H1 (cell line): ENCODE data around the gene GPM6B. TPM values are rescaled to one million over a fixed set of nuclear protein-coding genes. Genes with fewer than 3 reads are reported as not detected.

Source experiments
- CTCF ChIA-PET: fragments of 300-600 bp; sonication (Branson Sonifier 250); formaldehyde crosslinking; loops from one replicate; lab custom pipeline; 2021; ENCODE audit not compliant: partially characterized antibody; lab: Charles Lee
- POLR2A ChIA-PET: fragments of 300-600 bp; sonication (Branson Sonifier 250); formaldehyde crosslinking; loops from one replicate; lab custom pipeline; 2021; ENCODE audit warnings: inconsistent platforms; ENCODE audit not compliant: partially characterized antibody; lab: Charles Lee
- DNase-seq, 2 experiments: peaks; one replicate each; pipeline versions ENCODE4 v3.0.0 to v3.0.0-alpha.2; 2010 to 2022; ENCODE audit warnings: low spot score in 2 of 2, low read depth in 1 of 2, mixed read lengths in 1 of 2
- FAIRE-seq: peaks from 2 replicates; lab custom pipeline; 2011; peaks lifted over from hg19 to GRCh38; lab: Jason Lieb, UNC
- H2AFZ ChIP-seq: 2 replicates; pipeline ENCODE4 v1.8.1; 2012; ENCODE audit warnings: low read length, inconsistent platforms
- H2AK5ac ChIP-seq: 2 replicates; pipeline ENCODE4 v1.6.1; 2013; ENCODE audit warnings: low read depth, low read length
- H2BK120ac ChIP-seq: replicated peaks from 2 replicates; pipeline ENCODE3; 2013; ENCODE audit warnings: low read depth, low read length, inconsistent platforms
- H2BK12ac ChIP-seq: 2 replicates; pipeline ENCODE4 v1.6.1; 2013; ENCODE audit warnings: low read depth, low read length
- H2BK15ac ChIP-seq: 2 replicates; pipeline ENCODE4 v1.6.1; 2013; ENCODE audit warnings: low read length
- H2BK20ac ChIP-seq: 2 replicates; pipeline ENCODE4 v1.6.1; 2013; ENCODE audit warnings: low read length
- H2BK5ac ChIP-seq: 2 replicates; pipeline ENCODE4 v1.6.1; 2013; ENCODE audit warnings: low read depth, low read length
- H3K14ac ChIP-seq: 2 replicates; pipeline ENCODE4 v1.6.1; 2013; ENCODE audit warnings: inconsistent platforms; ENCODE audit not compliant: insufficient read length
- H3K18ac ChIP-seq: 2 replicates; pipeline ENCODE4 v1.6.1; 2013; ENCODE audit warnings: low read length; ENCODE audit errors: extremely low read depth
- H3K23ac ChIP-seq: 2 replicates; pipeline ENCODE4 v1.6.1; 2013; ENCODE audit warnings: inconsistent platforms; ENCODE audit not compliant: insufficient read length
- H3K23me2 ChIP-seq: 2 replicates; pipeline ENCODE4 v1.6.1; 2013; ENCODE audit warnings: low read depth, low read length
- H3K27ac ChIP-seq: 2 replicates; pipeline ENCODE4 v1.6.1; 2011; ENCODE audit warnings: low read depth, low read length, inconsistent platforms
- H3K27me3 ChIP-seq, 4 experiments: replicated peaks in 1 of 4; 1 replicate in 1 of 4; 2 replicates in 3 of 4; pipeline versions ENCODE4 v1.6.1 to v1.8.1; 2011 to 2013; ENCODE audit warnings: low read length in 3 of 4, mild to moderate bottlenecking in 3 of 4, inconsistent platforms in 2 of 4, mixed read lengths in 2 of 4, moderate library complexity in 1 of 4; ENCODE audit not compliant: control insufficient read depth in 3 of 4, insufficient read depth in 3 of 4; ENCODE audit errors: extremely low read depth in 1 of 4
- H3K36me3 ChIP-seq, 4 experiments: 2 replicates each; pipeline versions ENCODE4 v1.6.1 to v1.8.1; 2011 to 2013; ENCODE audit warnings: mild to moderate bottlenecking in 4 of 4, low read length in 3 of 4, moderate library complexity in 2 of 4, control low read depth in 1 of 4, inconsistent platforms in 1 of 4; ENCODE audit not compliant: insufficient read depth in 4 of 4, control insufficient read depth in 2 of 4
- H3K4ac ChIP-seq: replicated peaks from 2 replicates; pipeline ENCODE3; 2013; ENCODE audit warnings: low read length, low read depth, mixed read lengths, inconsistent platforms; ENCODE audit not compliant: insufficient read length
- H3K4me1 ChIP-seq, 4 experiments: replicated peaks in 1 of 4; 1 replicate in 1 of 4; 2 replicates in 3 of 4; pipeline versions ENCODE4 v1.6.1 to v1.8.1; 2011 to 2013; ENCODE audit warnings: low read length in 3 of 4, inconsistent platforms in 2 of 4, mixed read lengths in 1 of 4; ENCODE audit not compliant: insufficient read depth in 4 of 4, control insufficient read depth in 3 of 4
- H3K4me2 ChIP-seq, 2 experiments: 2 replicates each; pipeline versions ENCODE4 v1.6.1 to v1.8.1; 2011 to 2013; ENCODE audit warnings: low read depth in 2 of 2, low read length in 2 of 2, control low read depth in 1 of 2, inconsistent platforms in 1 of 2, mild to moderate bottlenecking in 1 of 2; ENCODE audit not compliant: insufficient read depth in 1 of 2
- H3K4me3 ChIP-seq, 4 experiments: fragments of 200-600, 300-600 bp in 1 of 4; sonication (generic), shearing (Covaris generic), sonication (Bioruptor Twin) in 1 of 4; 2 replicates each; pipeline versions ENCODE4 v1.5.1 to v1.8.1; 2011 to 2016; ENCODE audit warnings: low read length in 4 of 4, low read depth in 3 of 4, control low read depth in 2 of 4, inconsistent platforms in 2 of 4, mild to moderate bottlenecking in 2 of 4, mixed read lengths in 1 of 4, moderate library complexity in 1 of 4; ENCODE audit not compliant: insufficient read depth in 2 of 4; ENCODE audit errors: extremely low read depth in 1 of 4
- H3K56ac ChIP-seq: replicated peaks from 2 replicates; pipeline ENCODE3; 2013; ENCODE audit warnings: low read depth, mild to moderate bottlenecking, mixed read lengths, low read length, inconsistent platforms; ENCODE audit not compliant: insufficient read length
- H3K79me1 ChIP-seq: 2 replicates; pipeline ENCODE4 v1.6.1; 2013; ENCODE audit warnings: low read depth, low read length, control low read depth
- H3K79me2 ChIP-seq, 2 experiments: 2 replicates each; pipeline versions ENCODE4 v1.6.1 to v1.8.1; 2012 to 2013; ENCODE audit warnings: low read length in 2 of 2, mild to moderate bottlenecking in 2 of 2, inconsistent platforms in 1 of 2; ENCODE audit not compliant: insufficient read depth in 2 of 2, control insufficient read depth in 1 of 2
- H3K9ac ChIP-seq, 4 experiments: replicated peaks in 1 of 4; 1 replicate in 1 of 4; 2 replicates in 3 of 4; pipeline versions ENCODE4 v1.6.1 to v1.8.1; 2011 to 2013; ENCODE audit warnings: low read depth in 3 of 4, low read length in 3 of 4, control low read depth in 2 of 4, mild to moderate bottlenecking in 2 of 4, moderate library complexity in 2 of 4, inconsistent platforms in 1 of 4; ENCODE audit errors: extremely low read depth in 1 of 4
- H3K9me3 ChIP-seq, 2 experiments: 2 replicates each; pipeline versions ENCODE4 v1.6.1 to v1.8.1; 2012 to 2013; ENCODE audit warnings: mild to moderate bottlenecking in 2 of 2, moderate library complexity in 2 of 2, control low read depth in 1 of 2, inconsistent platforms in 1 of 2, low read depth in 1 of 2, low read length in 1 of 2, mixed read lengths in 1 of 2; ENCODE audit not compliant: insufficient read depth in 2 of 2
- H4K20me1 ChIP-seq, 2 experiments: replicated peaks in 1 of 2; 2 replicates each; pipeline versions ENCODE3 to v1.8.1; 2011 to 2013; ENCODE audit warnings: inconsistent platforms in 2 of 2, low read length in 2 of 2, mild to moderate bottlenecking in 1 of 2; ENCODE audit not compliant: insufficient read depth in 2 of 2, control insufficient read depth in 1 of 2
- H4K5ac ChIP-seq: 2 replicates; pipeline ENCODE4 v1.6.1; 2013; ENCODE audit warnings: low read length, low read depth, mixed read lengths, inconsistent platforms; ENCODE audit not compliant: insufficient read length
- H4K8ac ChIP-seq: 2 replicates; pipeline ENCODE4 v1.8.0; 2013; ENCODE audit warnings: mild to moderate bottlenecking, moderate library complexity, low read length, inconsistent platforms; ENCODE audit not compliant: insufficient read depth; ENCODE audit errors: extremely low read depth
- H4K91ac ChIP-seq: replicated peaks from 2 replicates; pipeline ENCODE3; 2013; ENCODE audit warnings: low read length, mixed read lengths, inconsistent platforms; ENCODE audit not compliant: insufficient read length
- ASH2L ChIP-seq: fragments of 200-600, 300-600 bp; sonication (generic); IDR thresholded peaks from one replicate; pipeline ENCODE4 v1.7.1; 2017; ENCODE audit warnings: low read length
- ATF2 ChIP-seq: IDR thresholded peaks from 2 replicates; pipeline ENCODE4 v1.6.1; 2012; ENCODE audit warnings: low read length, inconsistent platforms
- ATF3 ChIP-seq: IDR thresholded peaks from 2 replicates; pipeline ENCODE4 v1.6.1; 2011; ENCODE audit warnings: low read depth, mild to moderate bottlenecking, low read length; ENCODE audit not compliant: insufficient read depth
- BACH1 ChIP-seq: IDR thresholded peaks from 2 replicates; pipeline ENCODE4 v1.6.1; 2012; ENCODE audit warnings: low read length, improper control_type of control experiment
- BCL11A ChIP-seq, 2 experiments: IDR thresholded peaks; one replicate each; pipeline ENCODE4 v1.6.1; 2011; ENCODE audit warnings: low read depth in 2 of 2, low read length in 2 of 2, mild to moderate bottlenecking in 2 of 2
- BRCA1 ChIP-seq: IDR thresholded peaks from 2 replicates; pipeline ENCODE4 v1.6.1; 2012; ENCODE audit warnings: low read depth, low read length, improper control_type of control experiment
- JUND ChIP-seq: IDR thresholded peaks from 2 replicates; pipeline ENCODE4 v1.6.1; 2011; ENCODE audit warnings: mild to moderate bottlenecking, improper control_type of control experiment, low read length
- KDM4A ChIP-seq: IDR thresholded peaks from one replicate; pipeline ENCODE4 v1.7.1; 2012; ENCODE audit warnings: low read depth, mild to moderate bottlenecking, moderate library complexity, low read length, inconsistent platforms; ENCODE audit not compliant: severe bottlenecking
- POLR2A ChIP-seq, 2 experiments: IDR thresholded peaks; 1 replicate in 1 of 2; 2 replicates in 1 of 2; pipeline ENCODE4 v1.6.1; 2011; ENCODE audit warnings: low read depth in 2 of 2, low read length in 2 of 2, mild to moderate bottlenecking in 2 of 2; ENCODE audit errors: control extremely low read depth in 1 of 2
- RXRA ChIP-seq: IDR thresholded peaks from 2 replicates; pipeline ENCODE4 v1.6.1; 2011; ENCODE audit warnings: low read depth, mild to moderate bottlenecking, low read length, moderate library complexity; ENCODE audit not compliant: insufficient read depth
- SP2 ChIP-seq: IDR thresholded peaks from 2 replicates; pipeline ENCODE4 v1.6.1; 2012; ENCODE audit warnings: mild to moderate bottlenecking, low read length, inconsistent platforms
- SP4 ChIP-seq: IDR thresholded peaks from 2 replicates; pipeline ENCODE4 v1.6.1; 2012; ENCODE audit warnings: low read length, inconsistent platforms
- TBP ChIP-seq: IDR thresholded peaks from 2 replicates; pipeline ENCODE4 v1.6.1; 2011; ENCODE audit warnings: low read depth, low read length, improper control_type of control experiment
- ZNF274 ChIP-seq: IDR thresholded peaks from 2 replicates; pipeline ENCODE4 v1.7.0; 2012; ENCODE audit warnings: low read length, borderline replicate concordance; ENCODE audit errors: extremely low read depth
- WGBS, 2 experiments: shearing (Covaris generic) in 1 of 2; methylation state at CpG; one replicate each; pipeline versions ENCODE4 v1.1.6 to v1.1.7; 2013 to 2015; ENCODE audit warnings: low lambda C conversion rate in 2 of 2, mixed read lengths in 2 of 2, inconsistent platforms in 1 of 2, low coverage in 1 of 2, missing lambda C conversion rate in 1 of 2; ENCODE audit not compliant: insufficient replicate concordance in 2 of 2, insufficient coverage in 1 of 2, insufficient read length in 1 of 2; ENCODE audit errors: extremely low coverage in 1 of 2, missing lambda C conversion rate in 1 of 2; 5-methylcytosine and 5-hydroxymethylcytosine counted together
- polyA plus RNA-seq, 7 experiments: library from polyadenylated mRNA; depleted of rRNA in 3 of 7; stranded (reverse) in 5 of 7; unstranded in 2 of 7; fragments of >200 nt in 5 of 7; fragments of 200-250 nt in 2 of 7; gene quantifications; 1 replicate in 5 of 7; 2 replicates in 1 of 7; 4 replicates in 1 of 7; pipeline versions ENCODE4 v1.2.1 to v1.2.3, GENCODE V29; 2011 to 2013; ENCODE audit warnings: missing spikeins in 2 of 7, mixed read lengths in 2 of 7
- total RNA-seq: library from RNA; stranded (reverse); fragmentation: NEBNext Ultra II Directional; extraction: Animal tissue kit (Norgen Biotek cat#: 25700); gene quantifications from 2 replicates; pipeline ENCODE4 v1.2.1, GENCODE V29; 2021

The GPM6B gene
- total and polyA plus RNA-seq, 2 of the 8 experiments (the other 6 are each of a cell fraction or from before 2014, with no cell fraction given): 132 to 175 TPM

DNA sequence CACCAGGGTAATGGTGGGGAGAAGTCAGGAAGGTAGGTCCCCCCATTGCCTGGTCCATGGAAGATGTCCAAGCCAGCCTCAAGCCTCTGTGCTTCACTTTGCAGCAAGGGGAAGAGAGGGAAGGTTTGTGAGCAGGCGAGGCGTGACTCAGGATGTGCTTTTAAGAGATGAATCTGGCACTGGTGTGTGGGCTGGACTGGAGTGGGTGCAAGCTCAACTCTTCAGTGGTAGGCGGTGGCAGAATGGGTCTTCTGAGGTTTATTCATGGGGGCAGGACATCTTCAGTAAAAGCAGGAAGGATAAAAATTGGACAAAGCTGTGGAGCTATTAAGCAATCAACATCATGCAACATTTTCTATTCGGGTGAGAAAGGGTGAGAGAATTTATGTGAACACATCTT, 19.4 kb downstream of the GPM6B start:
- Histone ChIP-seq H3K56ac (no peak overlapping the region), H2AK5ac (no peak overlapping the region), H3K4me2 (no peak overlapping the region), H4K8ac (no peak overlapping the region), H2BK120ac (no peak overlapping the region), H3K9me3 (no peaks in the 10 kb centered on the region), H3K4me3 (no peak overlapping the region), H3K14ac (no peak overlapping the region), H3K27ac (no peak overlapping the region), H3K36me3 (no peaks in the 10 kb centered on the region), H4K20me1 (peaks cover 0 to 2% of the 10 kb centered on the region in 2 experiments), H3K79me1 (no peaks in the 10 kb centered on the region), H3K18ac (no peak overlapping the region), H3K27me3 (no peaks in the 10 kb centered on the region), H2BK20ac (no peak overlapping the region), H4K5ac (no peak overlapping the region), H3K79me2 (peaks cover 0 to 49% of the 10 kb centered on the region in 2 experiments; a peak in 2 of 4 replicates), H3K4me1 (peaks cover 0 to 2% (median under 1%) of the 10 kb centered on the region in 4 experiments; a peak in 3 of 7 replicates), H3K23ac (no peak overlapping the region), H2AFZ (no peak overlapping the region), H3K4ac (no peak overlapping the region), H3K23me2 (no peaks in the 10 kb centered on the region), H2BK5ac (no peak overlapping the region), H2BK15ac (no peak overlapping the region), H4K91ac (no peak overlapping the region), H2BK12ac (no peak overlapping the region), H3K9ac (no peak overlapping the region)
- DNase-seq (no peak), FAIRE-seq (no peak)
- ChIA-PET POLR2A (no interaction called here), CTCF (no interaction called here)
- 81% methylated on average over 3 of the region's 4 CpGs; no CpG with 5 or more reads in 1 of the 2 experiments for WGBS, 2 experiments
- TF ChIP-seq ATF2: no peak
- TF ChIP-seq JUND: no peak
- TF ChIP-seq BCL11A (IDR thresholded peaks at IDR 0.05; ENCODE audit: low read depth in 2 of 2, low read length in 2 of 2): no peak
- TF ChIP-seq RXRA: no peak
- no peak for TF ChIP-seq SP4
- no peak for TF ChIP-seq ZNF274
- no peak for TF ChIP-seq BRCA1
- TF ChIP-seq ASH2L: no peak
- TF ChIP-seq ATF3: no peak
- no peak for TF ChIP-seq POLR2A (IDR thresholded peaks at IDR 0.05; ENCODE audit: control extremely low read depth in 1 of 2, low read depth in 2 of 2, low read length in 2 of 2)
- TF ChIP-seq BACH1: no peak
- TF ChIP-seq KDM4A: no peak
- no peak for TF ChIP-seq TBP
- TF ChIP-seq SP2: no peak
